ENCODE results near the gene BEX1. TPM values are rescaled to one million over a fixed set of nuclear protein-coding genes. Genes with fewer than 3 reads are reported as not detected.

Gene BEX1
- total RNA-seq, 4 donors from 2014 or later, result 1.1 TPM; not detected in 3

DNA sequence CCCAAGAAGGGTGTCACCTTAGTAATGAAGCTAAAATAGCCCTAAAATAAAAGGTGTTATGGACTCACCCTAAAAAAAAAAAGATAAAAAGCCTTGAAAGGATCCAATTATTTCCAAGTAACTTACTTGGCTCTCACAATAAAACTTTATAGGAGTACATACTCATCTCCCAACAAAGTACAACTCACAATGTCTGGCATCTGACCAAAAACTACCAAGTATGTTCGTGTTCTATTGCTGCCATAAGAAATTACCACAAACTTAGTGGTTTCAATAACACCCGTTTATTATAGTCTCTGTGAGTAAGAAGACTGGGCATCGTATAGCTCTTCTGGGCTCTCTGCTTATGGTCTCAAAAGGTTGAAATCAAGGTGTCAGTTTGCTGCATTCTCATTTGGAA is 51.0 kb downstream of the BEX1 start:
- 69 to 70% methylated on average over 3 of the region's 3 CpGs for WGBS, 2 donors
- intact Hi-C loops (cut with DNase I; ENCODE audit: low total_unique reads), result no loop called here
- no peak overlapping the region for H3K4me3 ChIP-seq (ENCODE audit: low read depth, poor library complexity, severe bottlenecking)
- DNase-seq (ENCODE audit: low spot score in 2 of 2), result no peak
- no peak for TF ChIP-seq POLR2A (IDR thresholded peaks at IDR 0.05)
- TF ChIP-seq, protein P1, sequence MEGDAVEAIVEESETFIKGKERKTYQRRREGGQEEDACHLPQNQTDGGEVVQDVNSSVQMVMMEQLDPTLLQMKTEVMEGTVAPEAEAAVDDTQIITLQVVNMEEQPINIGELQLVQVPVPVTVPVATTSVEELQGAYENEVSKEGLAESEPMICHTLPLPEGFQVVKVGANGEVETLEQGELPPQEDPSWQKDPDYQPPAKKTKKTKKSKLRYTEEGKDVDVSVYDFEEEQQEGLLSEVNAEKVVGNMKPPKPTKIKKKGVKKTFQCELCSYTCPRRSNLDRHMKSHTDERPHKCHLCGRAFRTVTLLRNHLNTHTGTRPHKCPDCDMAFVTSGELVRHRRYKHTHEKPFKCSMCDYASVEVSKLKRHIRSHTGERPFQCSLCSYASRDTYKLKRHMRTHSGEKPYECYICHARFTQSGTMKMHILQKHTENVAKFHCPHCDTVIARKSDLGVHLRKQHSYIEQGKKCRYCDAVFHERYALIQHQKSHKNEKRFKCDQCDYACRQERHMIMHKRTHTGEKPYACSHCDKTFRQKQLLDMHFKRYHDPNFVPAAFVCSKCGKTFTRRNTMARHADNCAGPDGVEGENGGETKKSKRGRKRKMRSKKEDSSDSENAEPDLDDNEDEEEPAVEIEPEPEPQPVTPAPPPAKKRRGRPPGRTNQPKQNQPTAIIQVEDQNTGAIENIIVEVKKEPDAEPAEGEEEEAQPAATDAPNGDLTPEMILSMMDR (IDR thresholded peaks at IDR 0.05), result no peak

Other genes with a start within 250 kb of the BEX1 start
- gene RAB40AL, start 126.9 kb downstream of the BEX1 start, total RNA-seq, result 1 to 10 TPM in 1 of 4 donors, under 1 TPM in 1, not detected in 2; 0.42 to 1.0 TPM
- 1 to 10 TPM in 1 of 4 donors, under 1 TPM in 2, not detected in 1; 0.21 to 1.7 (median 0.42) TPM for gene NXF3, start 29.0 kb upstream of the BEX1 start, total RNA-seq
- gene BEX4, start 150.9 kb upstream of the BEX1 start, total RNA-seq, result 10 to 100 TPM; 15.1 to 32.9 (median 25.7) TPM
- gene TCEAL8, start 191.0 kb upstream of the BEX1 start, total RNA-seq, result 10 to 100 TPM; 38.4 to 54.6 (median 47.9) TPM
- not detected for gene TCEAL5, start 212.6 kb upstream of the BEX1 start, total RNA-seq
- 10 to 100 TPM; 12.2 to 24.4 (median 18.8) TPM for gene BEX2, start 246.8 kb upstream of the BEX1 start, total RNA-seq